Upper lobe of right lung (tissue), 1 donor: ENCODE data around the gene KLHL35. TPM values are rescaled to one million over a fixed set of nuclear protein-coding genes. Genes with fewer than 3 reads are reported as not detected.
A peak's percentile ranks its signal among the peaks of the same experiment; 100 is the strongest.

Experiments
- ATAC-seq: fragments of 200-7000 bp; cut with Tn5 transposase; one replicate; pipeline ENCODE4 v1.9.1; 2020; ENCODE audit warnings: mild to moderate bottlenecking, moderate library complexity
- DNase-seq: peaks from one replicate; pipeline ENCODE4 v3.0.0-alpha.2; 2020
- H3K27ac ChIP-seq: fragments of 200-600 bp; one replicate; pipeline ENCODE4 v1.8.0; 2022
- H3K27me3 ChIP-seq: fragments of 200-600 bp; one replicate; pipeline ENCODE4 v1.8.0; 2022; ENCODE audit warnings: mild to moderate bottlenecking
- H3K36me3 ChIP-seq: fragments of 200-600 bp; one replicate; pipeline ENCODE4 v1.8.0; 2022
- H3K4me1 ChIP-seq: fragments of 200-600 bp; one replicate; pipeline ENCODE4 v1.8.0; 2022
- H3K4me3 ChIP-seq: fragments of 200-600 bp; one replicate; pipeline ENCODE4 v1.8.0; 2022; ENCODE audit warnings: mild to moderate bottlenecking
- H3K9me3 ChIP-seq: fragments of 200-600 bp; one replicate; pipeline ENCODE4 v1.8.0; 2022
- CTCF ChIP-seq: fragments of 200-600 bp; IDR thresholded peaks from one replicate; pipeline ENCODE4 v1.8.0; 2022; ENCODE audit warnings: antibody characterized with exemption
- intact Hi-C: fragments of 100-400 bp; cut with DNase I; formaldehyde crosslinking; loops from one replicate; pipeline ENCODE4 v1.11.0; 2022
- total RNA-seq: library from RNA; stranded (reverse); fragmentation: NEBNext Ultra II Directional; extraction: Animal tissue kit (Norgen Biotek cat#: 25700); gene quantifications from one replicate; pipeline ENCODE4 v1.2.1, GENCODE V29; 2021
- donor health status: DM: no; HTN: yes; CAD: no; lungs with severe emphysema.

The KLHL35 gene
- total RNA-seq, 1 donor from 2014 or later: 3.4 TPM

- H3K27me3 ChIP-seq: no peaks in the 10 kb centered on the region
- H3K9me3 ChIP-seq: no peaks in the 10 kb centered on the region
- H3K36me3 ChIP-seq: no peaks in the 10 kb centered on the region
- peak; percentile 8 for ATAC-seq
- intact Hi-C loops: no loop called here
- H3K4me1 ChIP-seq: peaks cover 25% of the 10 kb centered on the region
- no peak overlapping the region for H3K27ac ChIP-seq
- TF ChIP-seq CTCF: no peak
- no peak overlapping the region for H3K4me3 ChIP-seq
- DNase-seq: no peak
Measured at GRCh38 chr11:75465701-75466531, 32.9 kb upstream of the KLHL35 start.

- H3K27me3 ChIP-seq: no peaks in the 10 kb centered on the region
- H3K4me3 ChIP-seq: no peak overlapping the region
- no peak for TF ChIP-seq CTCF
- no peaks in the 10 kb centered on the region for H3K36me3 ChIP-seq
- DNase-seq (no peak), ATAC-seq (no peak)
- intact Hi-C loops: no loop called here
- no peak overlapping the region for H3K27ac ChIP-seq
- peaks cover 13% of the 10 kb centered on the region for H3K4me1 ChIP-seq
- no peaks in the 10 kb centered on the region for H3K9me3 ChIP-seq
Measured at GRCh38 chr11:75463106-75463774, 30.2 kb upstream of the KLHL35 start.

GRCh38 chr11:75462117-75462653 lies 29.2 kb upstream of the KLHL35 start:
- Histone ChIP-seq H3K27me3 (no peaks in the 10 kb centered on the region), H3K9me3 (no peaks in the 10 kb centered on the region), H3K27ac (no peak overlapping the region), H3K4me3 (no peak overlapping the region), H3K36me3 (no peaks in the 10 kb centered on the region), H3K4me1 (peaks cover 9% of the 10 kb centered on the region)
- intact Hi-C loops: no loop called here
- DNase-seq: no peak
- no peak for TF ChIP-seq CTCF
- no peak for ATAC-seq

GRCh38 chr11:75461151-75461550 lies 28.1 kb upstream of the KLHL35 start:
- H3K27me3 ChIP-seq: no peaks in the 10 kb centered on the region
- H3K4me1 ChIP-seq: peaks cover 4% of the 10 kb centered on the region
- no peak for TF ChIP-seq CTCF
- H3K36me3 ChIP-seq: no peaks in the 10 kb centered on the region
- DNase-seq (no peak), ATAC-seq (no peak)
- H3K27ac ChIP-seq: no peak overlapping the region
- intact Hi-C loops: no loop called here
- no peak overlapping the region for H3K4me3 ChIP-seq
- H3K9me3 ChIP-seq: no peaks in the 10 kb centered on the region

- DNase-seq (no peak), ATAC-seq (peak; percentile 9)
- no peaks in the 10 kb centered on the region for H3K9me3 ChIP-seq
- no peaks in the 10 kb centered on the region for H3K4me1 ChIP-seq
- no peak overlapping the region for H3K4me3 ChIP-seq
- H3K27me3 ChIP-seq: no peaks in the 10 kb centered on the region
- H3K27ac ChIP-seq: no peak overlapping the region
- intact Hi-C loops: no loop called here
- TF ChIP-seq CTCF: no peak
- H3K36me3 ChIP-seq: no peaks in the 10 kb centered on the region
Measured at GRCh38 chr11:75456596-75457183, 23.7 kb upstream of the KLHL35 start.
